ENCODE results near the gene FAM53B. TPM values are rescaled to one million over a fixed set of nuclear protein-coding genes. Genes with fewer than 3 reads are reported as not detected.

Gene FAM53B
- total RNA-seq, 1 experiment from 2014 or later: 14.1 TPM

GRCh38 chr10:124601016-124601415 lies 143.2 kb downstream of the FAM53B start:
- H3K4me3 ChIP-seq: no peak overlapping the region
- no peaks in the 10 kb centered on the region for H3K4me1 ChIP-seq (replicated peaks)
- no peaks in the 10 kb centered on the region for H3K9me3 ChIP-seq (replicated peaks)
- no peak overlapping the region for H3K27ac ChIP-seq
- no peaks in the 10 kb centered on the region for H3K27me3 ChIP-seq (replicated peaks)
- H3K36me3 ChIP-seq: no peaks in the 10 kb centered on the region
- no peak for DNase-seq (ENCODE audit: low read depth in 1 of 2, low spot score in 2 of 2)

- H3K27me3 ChIP-seq (replicated peaks): no peaks in the 10 kb centered on the region
- H3K36me3 ChIP-seq: no peaks in the 10 kb centered on the region
- no peak for DNase-seq (ENCODE audit: low read depth in 1 of 2, low spot score in 2 of 2)
- no peak overlapping the region for H3K27ac ChIP-seq
- H3K9me3 ChIP-seq (replicated peaks): no peaks in the 10 kb centered on the region
- no peaks in the 10 kb centered on the region for H3K4me1 ChIP-seq (replicated peaks)
- H3K4me3 ChIP-seq: no peak overlapping the region
These were observed 143.9 kb downstream of the FAM53B start for GRCh38 chr10:124600051-124600880.

GRCh38 chr10:124599588-124600050 lies 144.6 kb downstream of the FAM53B start:
- Histone ChIP-seq H3K4me1 (replicated peaks) (no peaks in the 10 kb centered on the region), H3K27ac (no peak overlapping the region), H3K4me3 (no peak overlapping the region), H3K27me3 (replicated peaks) (no peaks in the 10 kb centered on the region), H3K36me3 (no peaks in the 10 kb centered on the region), H3K9me3 (replicated peaks) (no peaks in the 10 kb centered on the region)
- no peak for DNase-seq (ENCODE audit: low read depth in 1 of 2, low spot score in 2 of 2)

- DNase-seq (ENCODE audit: low read depth in 1 of 2, low spot score in 2 of 2): no peak
- no peaks in the 10 kb centered on the region for H3K27me3 ChIP-seq (replicated peaks)
- no peak overlapping the region for H3K27ac ChIP-seq
- H3K4me3 ChIP-seq: no peak overlapping the region
- no peaks in the 10 kb centered on the region for H3K4me1 ChIP-seq (replicated peaks)
- no peaks in the 10 kb centered on the region for H3K36me3 ChIP-seq
- H3K9me3 ChIP-seq (replicated peaks): no peaks in the 10 kb centered on the region
These were observed 145.2 kb downstream of the FAM53B start for GRCh38 chr10:124598773-124599587.

- Histone ChIP-seq H3K4me1 (replicated peaks) (no peaks in the 10 kb centered on the region), H3K27me3 (replicated peaks) (no peaks in the 10 kb centered on the region), H3K27ac (no peak overlapping the region), H3K36me3 (no peaks in the 10 kb centered on the region), H3K4me3 (no peak overlapping the region), H3K9me3 (replicated peaks) (no peaks in the 10 kb centered on the region)
- no peak for DNase-seq (ENCODE audit: low read depth in 1 of 2, low spot score in 2 of 2)
These were observed 146.0 kb downstream of the FAM53B start for GRCh38 chr10:124598196-124598595.

GRCh38 chr10:124597846-124598165 lies 146.4 kb downstream of the FAM53B start:
- DNase-seq (ENCODE audit: low read depth in 1 of 2, low spot score in 2 of 2): no peak
- Histone ChIP-seq H3K27me3 (replicated peaks) (no peaks in the 10 kb centered on the region), H3K4me1 (replicated peaks) (no peaks in the 10 kb centered on the region), H3K27ac (no peak overlapping the region), H3K4me3 (no peak overlapping the region), H3K9me3 (replicated peaks) (no peaks in the 10 kb centered on the region), H3K36me3 (no peaks in the 10 kb centered on the region)

GRCh38 chr10:124596962-124597845 lies 147.0 kb downstream of the FAM53B start:
- Histone ChIP-seq H3K9me3 (replicated peaks) (no peaks in the 10 kb centered on the region), H3K27ac (no peak overlapping the region), H3K4me3 (no peak overlapping the region), H3K27me3 (replicated peaks) (no peaks in the 10 kb centered on the region), H3K36me3 (no peaks in the 10 kb centered on the region), H3K4me1 (replicated peaks) (no peaks in the 10 kb centered on the region)
- no peak for DNase-seq (ENCODE audit: low read depth in 1 of 2, low spot score in 2 of 2)

GRCh38 chr10:124596116-124596785 lies 147.9 kb downstream of the FAM53B start:
- H3K27ac ChIP-seq: no peak overlapping the region
- no peak for DNase-seq (ENCODE audit: low read depth in 1 of 2, low spot score in 2 of 2)
- no peaks in the 10 kb centered on the region for H3K4me1 ChIP-seq (replicated peaks)
- no peaks in the 10 kb centered on the region for H3K9me3 ChIP-seq (replicated peaks)
- H3K36me3 ChIP-seq: no peaks in the 10 kb centered on the region
- no peaks in the 10 kb centered on the region for H3K27me3 ChIP-seq (replicated peaks)
- H3K4me3 ChIP-seq: no peak overlapping the region

- no peak overlapping the region for H3K4me3 ChIP-seq
- no peaks in the 10 kb centered on the region for H3K36me3 ChIP-seq
- H3K4me1 ChIP-seq (replicated peaks): no peaks in the 10 kb centered on the region
- H3K9me3 ChIP-seq (replicated peaks): no peaks in the 10 kb centered on the region
- no peak for DNase-seq (ENCODE audit: low read depth in 1 of 2, low spot score in 2 of 2)
- no peak overlapping the region for H3K27ac ChIP-seq
- H3K27me3 ChIP-seq (replicated peaks): no peaks in the 10 kb centered on the region
These were observed 148.9 kb downstream of the FAM53B start for GRCh38 chr10:124595143-124595883.

- Histone ChIP-seq H3K27ac (no peak overlapping the region), H3K4me3 (no peak overlapping the region), H3K27me3 (replicated peaks) (no peaks in the 10 kb centered on the region; the same call in 1 of the 2 replicates), H3K9me3 (replicated peaks) (no peaks in the 10 kb centered on the region), H3K36me3 (no peaks in the 10 kb centered on the region), H3K4me1 (replicated peaks) (no peaks in the 10 kb centered on the region)
- DNase-seq (ENCODE audit: low read depth in 1 of 2, low spot score in 2 of 2): no peak
These were observed 149.9 kb downstream of the FAM53B start for GRCh38 chr10:124594240-124594639.

- no peaks in the 10 kb centered on the region; the same call in 1 of the 2 replicates for H3K27me3 ChIP-seq (replicated peaks)
- no peak overlapping the region for H3K4me3 ChIP-seq
- DNase-seq (ENCODE audit: low read depth in 1 of 2, low spot score in 2 of 2): no peak
- no peaks in the 10 kb centered on the region for H3K9me3 ChIP-seq (replicated peaks)
- H3K27ac ChIP-seq: no peak overlapping the region
- no peaks in the 10 kb centered on the region for H3K36me3 ChIP-seq
- no peaks in the 10 kb centered on the region for H3K4me1 ChIP-seq (replicated peaks)
These were observed 150.7 kb downstream of the FAM53B start for GRCh38 chr10:124593431-124593985.

- Histone ChIP-seq H3K4me1 (replicated peaks) (no peaks in the 10 kb centered on the region), H3K27ac (no peak overlapping the region), H3K9me3 (replicated peaks) (no peaks in the 10 kb centered on the region), H3K27me3 (replicated peaks) (no peaks in the 10 kb centered on the region; the same call in 1 of the 2 replicates), H3K36me3 (no peaks in the 10 kb centered on the region), H3K4me3 (no peak overlapping the region)
- DNase-seq (ENCODE audit: low read depth in 1 of 2, low spot score in 2 of 2): no peak
These were observed 151.3 kb downstream of the FAM53B start for GRCh38 chr10:124592736-124593430.
